GM12874 (cell line): Measurements from ENCODE around the gene SIX3.

ENCODE experiments used
- TF ChIP-seq, protein P1 (sequence below): IDR thresholded peaks from 2 replicates; pipeline ENCODE4 v1.5.1; 2011; ENCODE audit warnings: low read depth, mild to moderate bottlenecking, control low read depth, low read length, moderate library complexity; ENCODE audit not compliant: insufficient read depth

Gene SIX3

GRCh38 chr2:44932564-44933392 is 8.7 kb upstream of the SIX3 start:
- TF ChIP-seq, protein P1, sequence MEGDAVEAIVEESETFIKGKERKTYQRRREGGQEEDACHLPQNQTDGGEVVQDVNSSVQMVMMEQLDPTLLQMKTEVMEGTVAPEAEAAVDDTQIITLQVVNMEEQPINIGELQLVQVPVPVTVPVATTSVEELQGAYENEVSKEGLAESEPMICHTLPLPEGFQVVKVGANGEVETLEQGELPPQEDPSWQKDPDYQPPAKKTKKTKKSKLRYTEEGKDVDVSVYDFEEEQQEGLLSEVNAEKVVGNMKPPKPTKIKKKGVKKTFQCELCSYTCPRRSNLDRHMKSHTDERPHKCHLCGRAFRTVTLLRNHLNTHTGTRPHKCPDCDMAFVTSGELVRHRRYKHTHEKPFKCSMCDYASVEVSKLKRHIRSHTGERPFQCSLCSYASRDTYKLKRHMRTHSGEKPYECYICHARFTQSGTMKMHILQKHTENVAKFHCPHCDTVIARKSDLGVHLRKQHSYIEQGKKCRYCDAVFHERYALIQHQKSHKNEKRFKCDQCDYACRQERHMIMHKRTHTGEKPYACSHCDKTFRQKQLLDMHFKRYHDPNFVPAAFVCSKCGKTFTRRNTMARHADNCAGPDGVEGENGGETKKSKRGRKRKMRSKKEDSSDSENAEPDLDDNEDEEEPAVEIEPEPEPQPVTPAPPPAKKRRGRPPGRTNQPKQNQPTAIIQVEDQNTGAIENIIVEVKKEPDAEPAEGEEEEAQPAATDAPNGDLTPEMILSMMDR, result no peak

GRCh38 chr2:44933434-44933951 is 8.0 kb upstream of the SIX3 start:
- TF ChIP-seq, protein P1, result no peak

- TF ChIP-seq, protein P1, result no peak
These were observed 7.2 kb upstream of the SIX3 start for GRCh38 chr2:44934038-44934982.

- TF ChIP-seq, protein P1, result no peak
These were observed 6.3 kb upstream of the SIX3 start for GRCh38 chr2:44934983-44935728.

DNA sequence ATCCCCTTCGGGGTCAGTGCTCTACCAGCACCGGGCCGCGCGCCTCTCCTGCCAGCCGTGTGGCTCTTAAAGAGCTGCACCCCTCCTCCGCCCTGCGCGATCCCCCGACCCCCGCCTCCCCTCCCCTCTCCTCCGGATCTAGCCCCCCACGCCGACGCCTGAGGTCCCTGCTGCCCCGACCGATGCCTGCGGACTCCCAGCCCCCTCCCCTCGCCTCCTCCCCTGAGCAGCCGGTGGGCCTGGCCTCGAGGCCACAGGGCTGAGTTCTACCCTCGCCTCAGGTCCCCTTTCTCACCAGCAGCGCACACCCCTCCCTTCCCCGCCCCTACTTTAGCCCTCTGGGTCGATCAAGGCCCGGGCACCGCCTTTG is 5.8 kb upstream of the SIX3 start:
- TF ChIP-seq, protein P1, result no peak

DNA sequence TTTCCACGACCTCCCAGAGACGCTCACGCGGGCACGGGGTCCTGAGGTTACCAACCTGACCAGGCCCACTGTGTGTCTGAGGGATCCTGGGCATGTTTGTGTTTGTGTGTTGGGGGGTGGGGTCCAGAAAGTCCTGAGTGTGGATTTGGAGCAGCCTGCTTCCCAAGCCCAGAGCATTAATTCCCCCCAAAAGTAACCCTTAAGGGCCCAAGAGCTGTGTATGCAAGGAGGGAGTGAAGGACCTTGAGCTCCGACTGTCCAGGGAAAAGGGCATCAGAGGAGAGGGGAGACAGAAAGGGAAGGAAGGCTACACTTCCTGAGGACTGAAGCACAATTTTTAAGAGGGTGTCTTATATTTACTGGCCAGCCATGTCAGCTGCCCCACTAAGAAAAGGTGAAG is 5.2 kb upstream of the SIX3 start:
- TF ChIP-seq, protein P1, result no peak
